RWPE2 (cell line): Measurements from ENCODE around the gene ELMOD2.
A peak's percentile ranks its signal among the peaks of the same experiment; 100 is the strongest.

Experiments
- ATAC-seq: fragments of 200-7000 bp; cut with Tn5 transposase; 3 replicates; pipeline ENCODE4 v1.9.1; 2021; ENCODE audit warnings: low read depth
- DNase-seq: peaks from one replicate; pipeline ENCODE4 v3.0.0-alpha.2; 2020; ENCODE audit warnings: low spot score
- H3K27ac ChIP-seq: fragments of 450-650 bp; 2 replicates; pipeline ENCODE4 v1.5.1; 2017; ENCODE audit warnings: mild to moderate bottlenecking; ENCODE audit not compliant: poor library complexity, severe bottlenecking
- H3K27me3 ChIP-seq: fragments of 250-450 bp; sonication (Bioruptor Pico); 2 replicates; pipeline ENCODE4 v1.5.1; 2021; ENCODE audit warnings: mild to moderate bottlenecking, moderate library complexity; ENCODE audit not compliant: insufficient read depth, poor library complexity, severe bottlenecking
- H3K36me3 ChIP-seq: fragments of 250-450 bp; sonication (Bioruptor Pico); 2 replicates; pipeline ENCODE4 v1.5.1; 2020; ENCODE audit warnings: low read depth, mild to moderate bottlenecking, moderate library complexity
- H3K4me1 ChIP-seq: fragments of 250-450 bp; sonication (Bioruptor Pico); 2 replicates; pipeline ENCODE4 v1.5.1; 2021; ENCODE audit warnings: mild to moderate bottlenecking, moderate library complexity; ENCODE audit not compliant: insufficient read depth, poor library complexity, severe bottlenecking
- H3K4me3 ChIP-seq: fragments of 250-450 bp; sonication (Bioruptor Pico); 2 replicates; pipeline ENCODE4 v1.5.1; 2021; ENCODE audit warnings: mild to moderate bottlenecking, moderate library complexity; ENCODE audit not compliant: severe bottlenecking
- H3K9me3 ChIP-seq: fragments of 250-450 bp; sonication (Bioruptor Pico); 2 replicates; pipeline ENCODE4 v1.5.1; 2021; ENCODE audit warnings: mild to moderate bottlenecking, moderate library complexity; ENCODE audit not compliant: severe bottlenecking
- CTCF ChIP-seq: fragments of 450-650 bp; IDR thresholded peaks from one replicate; pipeline ENCODE4 v1.5.1; 2017; ENCODE audit warnings: mild to moderate bottlenecking, moderate library complexity; ENCODE audit not compliant: poor library complexity, severe bottlenecking

Gene ELMOD2

GRCh38 chr4:140523370-140523856 lies 555 bp upstream of the ELMOD2 start:
- H3K27me3 ChIP-seq, result no peaks in the 10 kb centered on the region
- H3K4me1 ChIP-seq, result peaks cover 18% of the 10 kb centered on the region
- DNase-seq, result no peak
- H3K4me3 ChIP-seq, result peak overlapping the region; percentile 72
- TF ChIP-seq CTCF, result no peak
- H3K27ac ChIP-seq, result no peak overlapping the region
- H3K36me3 ChIP-seq, result peaks cover 8% of the 10 kb centered on the region
- H3K9me3 ChIP-seq, result no peaks in the 10 kb centered on the region
- no peak for ATAC-seq

DNA sequence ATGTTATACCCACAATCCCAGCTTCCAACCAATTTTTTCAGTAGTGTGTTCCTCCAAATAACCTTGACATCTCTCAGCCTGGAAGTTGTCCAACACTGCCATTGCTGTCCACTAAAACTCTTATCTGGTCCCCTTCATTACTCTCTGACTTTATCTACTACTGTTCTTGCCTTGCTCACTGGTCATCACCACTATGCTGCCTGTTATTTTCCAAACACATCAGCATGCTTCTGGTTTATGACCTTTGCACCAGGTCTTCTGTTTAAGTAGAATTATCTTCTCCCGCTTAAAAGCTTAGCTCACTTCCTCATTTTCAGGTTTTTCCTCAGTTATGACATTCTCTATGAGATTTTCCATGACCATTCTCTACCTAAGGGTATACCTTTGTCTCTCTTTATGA lies 5.5 kb downstream of the ELMOD2 start:
- DNase-seq, result no peak
- TF ChIP-seq CTCF, result no peak
- H3K27ac ChIP-seq, result no peak overlapping the region

DNA sequence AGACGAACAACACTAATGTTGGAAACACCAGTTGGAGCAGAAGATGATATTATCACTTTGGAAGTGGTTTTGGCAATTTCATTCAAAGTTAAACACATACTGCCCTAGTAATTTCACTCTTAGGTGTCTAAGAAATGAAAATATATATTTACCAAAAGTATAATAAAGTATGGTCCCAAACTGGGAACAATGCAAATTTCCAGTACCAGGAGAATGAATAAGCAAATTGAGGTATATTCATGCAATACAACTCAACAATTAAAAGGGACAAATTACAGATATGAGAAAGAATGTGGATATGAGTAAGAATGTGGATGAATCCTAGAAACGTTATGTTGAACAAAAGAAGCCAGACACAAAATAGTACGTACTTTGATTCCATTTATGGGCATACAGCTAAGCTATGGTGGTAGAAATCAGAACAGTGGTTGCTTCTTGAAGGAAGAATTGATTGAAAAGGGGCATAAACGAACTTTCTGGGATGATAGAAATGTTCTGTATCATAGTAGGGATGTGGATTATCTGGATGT lies 10.0 kb downstream of the ELMOD2 start:
- no peaks in the 10 kb centered on the region for H3K27me3 ChIP-seq
- H3K27ac ChIP-seq, result no peak overlapping the region
- no peak for DNase-seq
- TF ChIP-seq CTCF, result no peak
- H3K36me3 ChIP-seq, result peaks cover 49% of the 10 kb centered on the region
- H3K4me3 ChIP-seq, result no peak overlapping the region
- peaks cover 5% of the 10 kb centered on the region for H3K4me1 ChIP-seq
- peaks cover 3% of the 10 kb centered on the region for H3K9me3 ChIP-seq
- ATAC-seq, result peak; percentile 50; the same call in 1 of the 3 replicates

More for the DNA sequence above, 5.5 kb downstream of the ELMOD2 start:
- Histone ChIP-seq H3K36me3 (peaks cover 25% of the 10 kb centered on the region), H3K4me3 (no peak overlapping the region), H3K4me1 (peaks cover 18% of the 10 kb centered on the region), H3K27me3 (no peaks in the 10 kb centered on the region), H3K9me3 (no peaks in the 10 kb centered on the region)
- no peak for ATAC-seq

DNA sequence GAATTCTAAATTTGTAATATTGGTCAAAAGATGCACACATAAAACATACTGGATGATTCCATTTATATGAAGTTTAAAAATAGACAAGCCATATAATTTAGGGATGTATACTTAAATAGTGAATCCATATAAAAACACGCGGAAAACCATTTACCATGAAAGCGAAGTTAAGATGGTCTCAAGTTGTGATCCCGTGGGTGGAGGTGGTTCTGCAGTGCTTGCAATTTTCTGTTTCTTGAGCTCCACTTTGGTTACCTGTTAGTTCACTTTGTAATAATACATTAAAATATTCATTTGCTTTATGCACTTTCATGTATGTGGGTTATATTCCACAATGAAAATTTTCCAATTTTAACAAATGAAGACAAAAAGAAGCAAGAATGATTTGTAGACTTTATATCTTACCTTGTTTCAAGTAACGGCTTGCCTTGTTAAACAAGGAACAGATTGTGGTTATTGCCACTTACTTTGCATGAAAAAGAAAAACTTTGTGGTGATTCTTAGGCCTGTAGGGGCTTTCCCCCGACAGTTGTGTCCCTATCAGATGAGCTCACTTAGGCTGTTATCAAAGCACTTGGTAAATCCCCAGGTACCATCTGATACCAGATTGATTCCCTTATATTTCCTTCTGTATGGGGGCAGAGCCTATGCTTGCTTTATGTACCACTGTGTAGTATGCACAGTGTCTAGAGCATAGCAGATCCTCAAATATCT lies 32.6 kb downstream of the ELMOD2 start:
- no peaks in the 10 kb centered on the region for H3K4me1 ChIP-seq
- no peak for ATAC-seq
- H3K4me3 ChIP-seq, result no peak overlapping the region
- no peak for TF ChIP-seq CTCF
- H3K9me3 ChIP-seq, result no peaks in the 10 kb centered on the region
- no peaks in the 10 kb centered on the region for H3K27me3 ChIP-seq
- DNase-seq, result no peak
- no peaks in the 10 kb centered on the region; the same call in 1 of the 2 replicates for H3K36me3 ChIP-seq
- H3K27ac ChIP-seq, result no peak overlapping the region
